Activated CD4-positive, alpha-beta memory T cell treated with anti-CD3 and anti-CD28 coated beads for 36 hours (primary cell): ENCODE data around the gene ZNF668. TPM values are rescaled to one million over a fixed set of nuclear protein-coding genes. Genes with fewer than 3 reads are reported as not detected.

Experiments used
- CTCF ChIA-PET: fragments of 350-600 bp; sonication (Branson Sonifier 250); formaldehyde crosslinking; loops from one replicate; lab custom pipeline; 2021; ENCODE audit warnings: antibody characterized with exemption, inconsistent platforms; lab: Charles Lee
- POLR2A ChIA-PET: fragments of 350-600 bp; sonication (Branson Sonifier 250); formaldehyde crosslinking; loops from one replicate; lab custom pipeline; 2021; ENCODE audit warnings: antibody characterized with exemption; lab: Charles Lee
- DNase-seq: peaks from one replicate; pipeline ENCODE4 v3.0.0-alpha.2; 2020
- H3K27ac Mint-ChIP-seq: one replicate; pipeline ENCODE4 v1.8.0; 2021; ENCODE audit warnings: mixed read lengths
- H3K27me3 Mint-ChIP-seq: one replicate; pipeline ENCODE4 v1.8.0; 2021; ENCODE audit warnings: mixed read lengths
- H3K36me3 Mint-ChIP-seq: one replicate; pipeline ENCODE4 v1.8.0; 2021; ENCODE audit warnings: mixed read lengths
- H3K4me1 Mint-ChIP-seq: one replicate; pipeline ENCODE4 v1.8.0; 2021; ENCODE audit warnings: low read depth, mixed read lengths
- H3K4me3 Mint-ChIP-seq: one replicate; pipeline ENCODE4 v1.8.0; 2021; ENCODE audit warnings: mild to moderate bottlenecking, mixed read lengths
- H3K9me3 Mint-ChIP-seq: one replicate; pipeline ENCODE4 v1.8.0; 2021; ENCODE audit warnings: mixed read lengths
- intact Hi-C: fragments of 100-400 bp; cut with micrococcal nuclease; formaldehyde crosslinking; loops from one replicate; pipeline ENCODE4 v1.15.1; 2023
- total RNA-seq, 2 experiments: library from RNA; stranded (reverse); gene quantifications; one replicate each; pipeline ENCODE4 v1.2.3, GENCODE V29; 2021

The ZNF668 gene
- total RNA-seq, 2 experiments from 2014 or later = 11.4 to 13.3 TPM

- ChIA-PET CTCF (no interaction called here), POLR2A (no interaction called here)
- Mint-ChIP-seq H3K27me3 (no peaks in the 10 kb centered on the region), H3K9me3 (no peaks in the 10 kb centered on the region), H3K4me1 (peaks cover 7% of the 10 kb centered on the region), H3K27ac (no peak overlapping the region), H3K4me3 (no peak overlapping the region), H3K36me3 (peaks cover 12% of the 10 kb centered on the region)
- no peak for DNase-seq
- intact Hi-C loops = no loop called here
Observed at GRCh38 chr16:31038993-31039392, 35.0 kb downstream of the ZNF668 start.

- no peaks in the 10 kb centered on the region for H3K27me3 Mint-ChIP-seq
- H3K4me1 Mint-ChIP-seq = peaks cover 15% of the 10 kb centered on the region
- H3K36me3 Mint-ChIP-seq = peaks cover 13% of the 10 kb centered on the region
- ChIA-PET POLR2A (no interaction called here), CTCF (interaction anchor here (1.1 kb wide), 1 partner anchor 106 kb away, joined by 3 read pairs; no protein-coding TSS in a partner anchor)
- H3K4me3 Mint-ChIP-seq = no peak overlapping the region
- no peak overlapping the region for H3K27ac Mint-ChIP-seq
- intact Hi-C loops = no loop called here
- DNase-seq = no peak
- no peaks in the 10 kb centered on the region for H3K9me3 Mint-ChIP-seq
Observed at GRCh38 chr16:31036691-31037090, 37.3 kb downstream of the ZNF668 start.

- H3K36me3 Mint-ChIP-seq = peaks cover 9% of the 10 kb centered on the region
- peak overlapping the region; percentile 93 for H3K27ac Mint-ChIP-seq
- H3K4me3 Mint-ChIP-seq = peak overlapping the region; percentile 95
- ChIA-PET POLR2A (interaction anchor here (0.5 to 1.0 kb wide), 2 partner anchors 11 to 40 kb away, joined by 4 to 5 read pairs; partner anchors contain the start of genes ZNF646 and ZNF668), CTCF (interaction anchor here (1.0 to 1.6 kb wide), 3 partner anchors 34 to 93 kb away, joined by 3 to 7 read pairs (median 4); partner anchors contain the start of gene HSD3B7)
- no peaks in the 10 kb centered on the region for H3K9me3 Mint-ChIP-seq
- peaks cover 16% of the 10 kb centered on the region for H3K4me1 Mint-ChIP-seq
- intact Hi-C loops = loop anchor here (1.0 to 5.0 kb wide), 6 partner anchors 37 to 287 kb away; partner anchors contain the start of genes BCKDK, PHKG2, SETD1A and ZNF646
- H3K27me3 Mint-ChIP-seq = no peaks in the 10 kb centered on the region
- peak; percentile 92 for DNase-seq
Observed at GRCh38 chr16:31033709-31034492, 40.1 kb downstream of the ZNF668 start.

- Mint-ChIP-seq H3K27ac (peak within 1 kb of the TSS; percentile 93), H3K27me3 (no peaks in the 10 kb centered on the region), H3K4me3 (peak within 1 kb of the TSS; percentile 95), H3K9me3 (no peaks in the 10 kb centered on the region), H3K36me3 (peaks cover 9% of the 10 kb centered on the region), H3K4me1 (peaks cover 16% of the 10 kb centered on the region)
- peak; percentile 99 for DNase-seq
- POLR2A ChIA-PET = interaction anchor here (1.0 kb wide), 1 partner anchor 41 kb away, joined by 5 read pairs; the partner anchor contains the start of genes ZNF646 and ZNF668
- intact Hi-C loops = loop anchor here (1.0 to 5.0 kb wide), 5 partner anchors 36 to 286 kb away; partner anchors contain the start of genes BCKDK, PHKG2, ZNF646 and ZNF668
- CTCF ChIA-PET = interaction anchor here (1.0 to 1.6 kb wide), 3 partner anchors 48 to 110 kb away, joined by 3 to 7 read pairs (median 3); partner anchors contain the start of gene HSD3B7
Observed at GRCh38 chr16:31032736-31033708, 41.0 kb downstream of the ZNF668 start, which contains the start of gene STX4. Gene STX4 (plus strand): TSS chr16:31033558. CDS start chr16:31033806, 248 bp downstream.

- ChIA-PET CTCF (interaction anchor here (1.5 to 1.6 kb wide), 2 partner anchors 47 to 111 kb away, joined by 3 to 5 read pairs; partner anchors contain the start of gene HSD3B7), POLR2A (no interaction called here)
- no peaks in the 10 kb centered on the region for H3K9me3 Mint-ChIP-seq
- H3K27me3 Mint-ChIP-seq = no peaks in the 10 kb centered on the region
- H3K27ac Mint-ChIP-seq = no peak overlapping the region
- H3K4me3 Mint-ChIP-seq = no peak overlapping the region
- DNase-seq = no peak
- H3K36me3 Mint-ChIP-seq = peaks cover 4% of the 10 kb centered on the region
- peaks cover 16% of the 10 kb centered on the region for H3K4me1 Mint-ChIP-seq
- intact Hi-C loops = loop anchor here (5.0 kb wide), 2 partner anchors 76 to 284 kb away; partner anchors contain the start of genes BCKDK and PHKG2
Observed at GRCh38 chr16:31031276-31031675, 42.8 kb downstream of the ZNF668 start.

- H3K4me3 Mint-ChIP-seq = no peak overlapping the region
- POLR2A ChIA-PET = no interaction called here
- H3K9me3 Mint-ChIP-seq = no peaks in the 10 kb centered on the region
- peaks cover 3% of the 10 kb centered on the region for H3K36me3 Mint-ChIP-seq
- no peak overlapping the region for H3K27ac Mint-ChIP-seq
- no peak for DNase-seq
- no peaks in the 10 kb centered on the region for H3K27me3 Mint-ChIP-seq
- intact Hi-C loops = no loop called here
- CTCF ChIA-PET = interaction anchor here (1.0 kb wide), 1 partner anchor 216 kb away, joined by 3 read pairs; no protein-coding TSS in a partner anchor
- peaks cover 11% of the 10 kb centered on the region for H3K4me1 Mint-ChIP-seq
Observed at GRCh38 chr16:31029272-31029671, 44.8 kb downstream of the ZNF668 start.

- no peak for DNase-seq
- intact Hi-C loops = no loop called here
- no peaks in the 10 kb centered on the region for H3K9me3 Mint-ChIP-seq
- ChIA-PET POLR2A (no interaction called here), CTCF (interaction anchor here (0.9 kb wide), 1 partner anchor 40 kb away, joined by 3 read pairs; the partner anchor contains the start of gene HSD3B7)
- no peaks in the 10 kb centered on the region for H3K27me3 Mint-ChIP-seq
- H3K36me3 Mint-ChIP-seq = no peaks in the 10 kb centered on the region
- no peak overlapping the region for H3K27ac Mint-ChIP-seq
- H3K4me1 Mint-ChIP-seq = no peaks in the 10 kb centered on the region
- H3K4me3 Mint-ChIP-seq = no peak overlapping the region
Observed at GRCh38 chr16:31025339-31025738, 48.7 kb downstream of the ZNF668 start.

GRCh38 chr16:31023627-31024226 lies 50.3 kb downstream of the ZNF668 start:
- intact Hi-C loops = no loop called here
- Mint-ChIP-seq H3K4me3 (no peak overlapping the region), H3K36me3 (no peaks in the 10 kb centered on the region), H3K4me1 (no peaks in the 10 kb centered on the region), H3K27me3 (no peaks in the 10 kb centered on the region), H3K27ac (no peak overlapping the region), H3K9me3 (no peaks in the 10 kb centered on the region)
- ChIA-PET CTCF (no interaction called here), POLR2A (no interaction called here)
- DNase-seq = no peak

- Mint-ChIP-seq H3K36me3 (no peaks in the 10 kb centered on the region), H3K27me3 (no peaks in the 10 kb centered on the region), H3K27ac (no peak overlapping the region), H3K4me1 (no peaks in the 10 kb centered on the region), H3K9me3 (no peaks in the 10 kb centered on the region), H3K4me3 (no peak overlapping the region)
- ChIA-PET POLR2A (no interaction called here), CTCF (no interaction called here)
- intact Hi-C loops = no loop called here
- no peak for DNase-seq
Observed at GRCh38 chr16:31023252-31023602, 50.8 kb downstream of the ZNF668 start.

- H3K4me3 Mint-ChIP-seq = no peak overlapping the region
- CTCF ChIA-PET = interaction anchor here (0.6 kb wide), 1 partner anchor 38 kb away, joined by 3 read pairs; the partner anchor contains the start of gene HSD3B7
- POLR2A ChIA-PET = no interaction called here
Observed at GRCh38 chr16:31022544-31023251, 51.3 kb downstream of the ZNF668 start.

GRCh38 chr16:31020536-31020935 lies 53.5 kb downstream of the ZNF668 start:
- no peak overlapping the region for H3K4me3 Mint-ChIP-seq
- H3K27me3 Mint-ChIP-seq = peaks cover 2% of the 10 kb centered on the region
- ChIA-PET CTCF (no interaction called here), POLR2A (no interaction called here)
- H3K4me1 Mint-ChIP-seq = no peaks in the 10 kb centered on the region
- H3K36me3 Mint-ChIP-seq = no peaks in the 10 kb centered on the region
- no peaks in the 10 kb centered on the region for H3K9me3 Mint-ChIP-seq
- no peak for DNase-seq
- no peak overlapping the region for H3K27ac Mint-ChIP-seq
- intact Hi-C loops = no loop called here

More at GRCh38 chr16:31022544-31023251, 51.3 kb downstream of the ZNF668 start:
- Mint-ChIP-seq H3K9me3 (no peaks in the 10 kb centered on the region), H3K4me1 (no peaks in the 10 kb centered on the region), H3K27ac (no peak overlapping the region), H3K27me3 (no peaks in the 10 kb centered on the region), H3K36me3 (no peaks in the 10 kb centered on the region)
- intact Hi-C loops = no loop called here
- DNase-seq = no peak
